ENCODE data around the gene UBD. TPM values are rescaled to one million over a fixed set of nuclear protein-coding genes. Genes with fewer than 3 reads are reported as not detected.

UBD gene
- total and polyA plus RNA-seq, 9 of the 15 experiments (the other 6 are each of a cell fraction or from before 2014, with no cell fraction given), result not detected

DNA sequence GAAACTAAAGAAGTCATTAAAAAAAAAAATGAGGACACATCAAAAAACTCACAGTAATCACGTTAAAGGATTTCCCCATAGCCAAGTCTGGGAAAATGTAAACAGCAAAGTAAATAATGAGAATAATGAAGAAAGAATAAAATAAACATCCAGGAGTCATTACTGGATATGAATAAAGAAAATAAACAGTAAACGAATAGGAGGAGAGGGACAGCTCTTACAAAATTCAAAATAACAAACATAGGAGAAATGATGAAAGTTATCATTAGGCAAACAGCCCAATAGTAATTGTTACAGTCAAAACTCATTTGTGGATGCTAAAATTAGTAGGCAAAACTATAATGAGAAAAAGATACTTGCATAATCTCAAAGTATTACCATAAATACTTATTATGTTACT, 8.0 kb upstream of the UBD start (continued):
- TF ChIP-seq, protein P1, sequence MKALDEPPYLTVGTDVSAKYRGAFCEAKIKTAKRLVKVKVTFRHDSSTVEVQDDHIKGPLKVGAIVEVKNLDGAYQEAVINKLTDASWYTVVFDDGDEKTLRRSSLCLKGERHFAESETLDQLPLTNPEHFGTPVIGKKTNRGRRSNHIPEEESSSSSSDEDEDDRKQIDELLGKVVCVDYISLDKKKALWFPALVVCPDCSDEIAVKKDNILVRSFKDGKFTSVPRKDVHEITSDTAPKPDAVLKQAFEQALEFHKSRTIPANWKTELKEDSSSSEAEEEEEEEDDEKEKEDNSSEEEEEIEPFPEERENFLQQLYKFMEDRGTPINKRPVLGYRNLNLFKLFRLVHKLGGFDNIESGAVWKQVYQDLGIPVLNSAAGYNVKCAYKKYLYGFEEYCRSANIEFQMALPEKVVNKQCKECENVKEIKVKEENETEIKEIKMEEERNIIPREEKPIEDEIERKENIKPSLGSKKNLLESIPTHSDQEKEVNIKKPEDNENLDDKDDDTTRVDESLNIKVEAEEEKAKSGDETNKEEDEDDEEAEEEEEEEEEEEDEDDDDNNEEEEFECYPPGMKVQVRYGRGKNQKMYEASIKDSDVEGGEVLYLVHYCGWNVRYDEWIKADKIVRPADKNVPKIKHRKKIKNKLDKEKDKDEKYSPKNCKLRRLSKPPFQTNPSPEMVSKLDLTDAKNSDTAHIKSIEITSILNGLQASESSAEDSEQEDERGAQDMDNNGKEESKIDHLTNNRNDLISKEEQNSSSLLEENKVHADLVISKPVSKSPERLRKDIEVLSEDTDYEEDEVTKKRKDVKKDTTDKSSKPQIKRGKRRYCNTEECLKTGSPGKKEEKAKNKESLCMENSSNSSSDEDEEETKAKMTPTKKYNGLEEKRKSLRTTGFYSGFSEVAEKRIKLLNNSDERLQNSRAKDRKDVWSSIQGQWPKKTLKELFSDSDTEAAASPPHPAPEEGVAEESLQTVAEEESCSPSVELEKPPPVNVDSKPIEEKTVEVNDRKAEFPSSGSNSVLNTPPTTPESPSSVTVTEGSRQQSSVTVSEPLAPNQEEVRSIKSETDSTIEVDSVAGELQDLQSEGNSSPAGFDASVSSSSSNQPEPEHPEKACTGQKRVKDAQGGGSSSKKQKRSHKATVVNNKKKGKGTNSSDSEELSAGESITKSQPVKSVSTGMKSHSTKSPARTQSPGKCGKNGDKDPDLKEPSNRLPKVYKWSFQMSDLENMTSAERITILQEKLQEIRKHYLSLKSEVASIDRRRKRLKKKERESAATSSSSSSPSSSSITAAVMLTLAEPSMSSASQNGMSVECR (CRISPR knock-in tag; IDR thresholded peaks at IDR 0.05), result no peak
- no peak for TF ChIP-seq SP2 (IDR thresholded peaks at IDR 0.05; ENCODE audit: extremely low read depth, low read depth, low read length, poor library complexity, severe bottlenecking)

- no peak for FAIRE-seq
- H3K9ac ChIP-seq (ENCODE audit: insufficient read depth in 1 of 2, low read depth in 2 of 2, low read length in 2 of 2), result no peak overlapping the region
- no peaks in the 10 kb centered on the region; the same call in 1 of the 2 replicates for H3K9me3 ChIP-seq (replicated peaks; ENCODE audit: control insufficient read depth, insufficient read depth, low read depth, low read length)
- no peaks in the 10 kb centered on the region for H3K9me1 ChIP-seq (ENCODE audit: control insufficient read depth, insufficient read depth, low read length)
- 3% methylated on average over 5 of the region's 5 CpGs for WGBS (ENCODE audit: insufficient coverage, low coverage, missing lambda C conversion rate)
- peaks cover 9 to 10% of the 10 kb centered on the region in 2 experiments for H3K27me3 ChIP-seq (ENCODE audit: control insufficient read depth in 2 of 2, insufficient read depth in 2 of 2, low read length in 2 of 2)
- DNase-seq (ENCODE audit: extremely low read depth in 1 of 4, low spot score in 3 of 4), result no peak
- POLR2A ChIA-PET, result interaction anchor here (0.6 kb wide), 1 partner anchor 11 kb away, joined by 3 read pairs; no protein-coding TSS in a partner anchor
- H3K79me2 ChIP-seq (ENCODE audit: control insufficient read depth, insufficient read depth, low read length), result no peaks in the 10 kb centered on the region
- H3K4me3 ChIP-seq, result no peak overlapping the region
- no peak overlapping the region for H3K4me2 ChIP-seq (ENCODE audit: insufficient read depth, low read length)
- H2AFZ ChIP-seq (ENCODE audit: low read depth, low read length), result no peak overlapping the region
- intact Hi-C loops (cut with micrococcal nuclease), result no loop called here
- BruUV-seq (replicated peaks), result no TSS peak
- no peak for ATAC-seq
- H3K4me1 ChIP-seq (replicated peaks in 1 of 2; ENCODE audit: control insufficient read depth in 2 of 2, insufficient read depth in 2 of 2, low read length in 2 of 2), result no peaks in the 10 kb centered on the region
- CTCF ChIA-PET (ENCODE audit: low intra/inter-chr PET ratio), result no interaction called here
- no peak for TF ChIP-seq PCBP1 (IDR thresholded peaks at IDR 0.05; ENCODE audit: low read depth, low read length, poor library complexity, severe bottlenecking)
- TF ChIP-seq ZNF324 (CRISPR knock-in tag; IDR thresholded peaks at IDR 0.05), result no peak
- no peak for TF ChIP-seq U2AF2 (optimal IDR thresholded peaks at IDR 0.05; ENCODE audit: low read depth, low read length)
- no peak for TF ChIP-seq POLR2AphosphoS2 (IDR thresholded peaks at IDR 0.05; ENCODE audit: low read length)
- TF ChIP-seq, protein P2, sequence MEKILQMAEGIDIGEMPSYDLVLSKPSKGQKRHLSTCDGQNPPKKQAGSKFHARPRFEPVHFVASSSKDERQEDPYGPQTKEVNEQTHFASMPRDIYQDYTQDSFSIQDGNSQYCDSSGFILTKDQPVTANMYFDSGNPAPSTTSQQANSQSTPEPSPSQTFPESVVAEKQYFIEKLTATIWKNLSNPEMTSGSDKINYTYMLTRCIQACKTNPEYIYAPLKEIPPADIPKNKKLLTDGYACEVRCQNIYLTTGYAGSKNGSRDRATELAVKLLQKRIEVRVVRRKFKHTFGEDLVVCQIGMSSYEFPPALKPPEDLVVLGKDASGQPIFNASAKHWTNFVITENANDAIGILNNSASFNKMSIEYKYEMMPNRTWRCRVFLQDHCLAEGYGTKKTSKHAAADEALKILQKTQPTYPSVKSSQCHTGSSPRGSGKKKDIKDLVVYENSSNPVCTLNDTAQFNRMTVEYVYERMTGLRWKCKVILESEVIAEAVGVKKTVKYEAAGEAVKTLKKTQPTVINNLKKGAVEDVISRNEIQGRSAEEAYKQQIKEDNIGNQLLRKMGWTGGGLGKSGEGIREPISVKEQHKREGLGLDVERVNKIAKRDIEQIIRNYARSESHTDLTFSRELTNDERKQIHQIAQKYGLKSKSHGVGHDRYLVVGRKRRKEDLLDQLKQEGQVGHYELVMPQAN (IDR thresholded peaks at IDR 0.05; ENCODE audit: borderline replicate concordance), result no peak
- no peak for TF ChIP-seq TCF7 (IDR thresholded peaks at IDR 0.05; ENCODE audit: borderline replicate concordance)
- no peak for TF ChIP-seq STAT5A (IDR thresholded peaks at IDR 0.05; ENCODE audit: borderline replicate concordance, low read length)
- no peak for TF ChIP-seq XRCC5 (IDR thresholded peaks at IDR 0.05; ENCODE audit: low read depth, low read length)
- no peak for TF ChIP-seq NRF1 (conservative IDR thresholded peaks at IDR 0.05 in 1 of 2, IDR thresholded peaks at IDR 0.05 in 1 of 2)
- no peak for TF ChIP-seq RHOXF2B (CRISPR knock-in tag; conservative IDR thresholded peaks at IDR 0.05)
- TF ChIP-seq ZNF146 (CRISPR knock-in tag; IDR thresholded peaks at IDR 0.05; ENCODE audit: unreplicated experiment), result no peak
- no peak for TF ChIP-seq LEF1 (IDR thresholded peaks at IDR 0.05)
- no peak overlapping the region for H3K27ac ChIP-seq (ENCODE audit: extremely low read depth, low read depth, low read length)
- H4K20me1 ChIP-seq (replicated peaks; ENCODE audit: control insufficient read depth, insufficient read depth, low read length), result no peaks in the 10 kb centered on the region
- in situ Hi-C loops (cut with MboI), result no loop called here
- H3K36me3 ChIP-seq (ENCODE audit: control insufficient read depth, insufficient read depth, low read length), result no peaks in the 10 kb centered on the region
These were observed 7.3 kb upstream of the UBD start for GRCh38 chr6:29566856-29567255.
